ENCODE results near the gene ODF4. TPM values are rescaled to one million over a fixed set of nuclear protein-coding genes. Genes with fewer than 3 reads are reported as not detected.
A peak's percentile ranks its signal among the peaks of the same experiment; 100 is the strongest.
"Not testable (repeated sequence)": the region's sequence is repeated elsewhere in the genome, so short reads cannot be mapped to it uniquely, and the experiment has no call there.

The ODF4 gene
- total RNA-seq, 1 donor from 2014 or later: not detected

GRCh38 chr17:8338753-8339140 lies 893 bp upstream of the ODF4 start:
- Mint-ChIP-seq H3K36me3 (no peaks in the 10 kb centered on the region), H3K27me3 (ENCODE audit: low read depth) (no peaks in the 10 kb centered on the region), H3K27ac (no peak overlapping the region), H3K4me3 (no peak overlapping the region), H3K9me3 (no peaks in the 10 kb centered on the region), H3K4me1 (peaks cover 16% of the 10 kb centered on the region)
- no peak for TF ChIP-seq CTCF (IDR thresholded peaks at IDR 0.05; ENCODE audit: unreplicated experiment)
- DNase-seq (ENCODE audit: low spot score in 2 of 2, unreplicated experiment in 2 of 2): no peak

GRCh38 chr17:8341456-8341855 lies 1.8 kb downstream of the ODF4 start:
- H3K9me3 Mint-ChIP-seq: no peaks in the 10 kb centered on the region
- no peaks in the 10 kb centered on the region for H3K36me3 Mint-ChIP-seq
- peaks cover 18% of the 10 kb centered on the region for H3K27me3 Mint-ChIP-seq (ENCODE audit: low read depth)
- no peak for TF ChIP-seq CTCF (IDR thresholded peaks at IDR 0.05; ENCODE audit: unreplicated experiment)
- no peak overlapping the region for H3K4me3 Mint-ChIP-seq
- no peak for DNase-seq (ENCODE audit: low spot score in 2 of 2, unreplicated experiment in 2 of 2)
- H3K27ac Mint-ChIP-seq: peak overlapping the region; percentile 53
- peaks cover 22% of the 10 kb centered on the region for H3K4me1 Mint-ChIP-seq

- TF ChIP-seq CTCF (IDR thresholded peaks at IDR 0.05; ENCODE audit: unreplicated experiment): no peak
- peaks cover 23% of the 10 kb centered on the region for H3K27me3 Mint-ChIP-seq (ENCODE audit: low read depth)
- H3K4me3 Mint-ChIP-seq: no peak overlapping the region
- no peak for DNase-seq (ENCODE audit: low spot score in 2 of 2, unreplicated experiment in 2 of 2)
- no peak overlapping the region for H3K27ac Mint-ChIP-seq
- peaks cover 11% of the 10 kb centered on the region for H3K4me1 Mint-ChIP-seq
- no peaks in the 10 kb centered on the region for H3K36me3 Mint-ChIP-seq
- H3K9me3 Mint-ChIP-seq: no peaks in the 10 kb centered on the region
Measured at GRCh38 chr17:8345052-8345690, 5.5 kb downstream of the ODF4 start.

GRCh38 chr17:8345951-8346665 lies 6.5 kb downstream of the ODF4 start:
- no peak for DNase-seq (ENCODE audit: low spot score in 2 of 2, unreplicated experiment in 2 of 2)
- no peak for TF ChIP-seq CTCF (IDR thresholded peaks at IDR 0.05; ENCODE audit: unreplicated experiment)
- peaks cover 23% of the 10 kb centered on the region for H3K27me3 Mint-ChIP-seq (ENCODE audit: low read depth)
- H3K36me3 Mint-ChIP-seq: no peaks in the 10 kb centered on the region
- H3K9me3 Mint-ChIP-seq: no peaks in the 10 kb centered on the region
- peak overlapping the region; percentile 39 for H3K27ac Mint-ChIP-seq
- peaks cover 11% of the 10 kb centered on the region for H3K4me1 Mint-ChIP-seq
- no peak overlapping the region for H3K4me3 Mint-ChIP-seq

GRCh38 chr17:8347001-8347400 lies 7.4 kb downstream of the ODF4 start:
- not testable (repeated sequence) for DNase-seq (ENCODE audit: low spot score in 2 of 2, unreplicated experiment in 2 of 2); H3K4me1 Mint-ChIP-seq; H3K27ac Mint-ChIP-seq; H3K36me3 Mint-ChIP-seq; H3K4me3 Mint-ChIP-seq; H3K9me3 Mint-ChIP-seq
- H3K27me3 Mint-ChIP-seq (ENCODE audit: low read depth): peaks cover 23% of the 10 kb centered on the region

GRCh38 chr17:8350339-8350738 lies 10.7 kb downstream of the ODF4 start:
- H3K9me3 Mint-ChIP-seq: no peaks in the 10 kb centered on the region
- peaks cover 7% of the 10 kb centered on the region for H3K4me1 Mint-ChIP-seq
- H3K36me3 Mint-ChIP-seq: no peaks in the 10 kb centered on the region
- H3K27me3 Mint-ChIP-seq (ENCODE audit: low read depth): peaks cover 16% of the 10 kb centered on the region
- no peak overlapping the region for H3K4me3 Mint-ChIP-seq
- DNase-seq (ENCODE audit: low spot score in 2 of 2, unreplicated experiment in 2 of 2): no peak
- TF ChIP-seq CTCF (IDR thresholded peaks at IDR 0.05; ENCODE audit: unreplicated experiment): no peak
- H3K27ac Mint-ChIP-seq: no peak overlapping the region

Data from mesothelial cell of epicardium (in vitro differentiated cells).